GM12878 (cell line): ENCODE results near the gene LMAN1L. TPM values are rescaled to one million over a fixed set of nuclear protein-coding genes. Genes with fewer than 3 reads are reported as not detected.

Experiments used
- ATAC-seq: fragments of 200-7000 bp; cut with Tn5 transposase; 3 replicates; pipeline ENCODE4 v1.9.1; 2020; ENCODE audit warnings: mild to moderate bottlenecking, moderate library complexity
- BruUV-seq: library from RNA; stranded (reverse); fragments of 400-500 nt; replicated peaks from 2 replicates; lab custom pipeline; 2021; lab: Mats Ljungman, UMichigan
- CTCF ChIA-PET: fragments of 300-600 bp; sonication (Branson Sonifier 250); formaldehyde crosslinking; extraction: SDS; loops from one replicate; lab custom pipeline; 2021; ENCODE audit warnings: inconsistent platforms; lab: Yijun Ruan, JAX
- POLR2A ChIA-PET: fragments of 350-600 bp; formaldehyde crosslinking; extraction: SDS; loops from one replicate; lab custom pipeline; 2021; ENCODE audit warnings: inconsistent platforms; lab: Charles Lee
- RAD21 ChIA-PET: fragments of 300-600 bp; sonication (Branson Sonifier 250); formaldehyde crosslinking; loops from one replicate; lab custom pipeline; 2023; ENCODE audit warnings: antibody characterized with exemption; ENCODE audit not compliant: unreplicated experiment; lab: Charles Lee
- SMC1A ChIA-PET: fragments of 300-600 bp; sonication (Branson Sonifier 250); formaldehyde crosslinking; loops from one replicate; lab custom pipeline; 2023; ENCODE audit not compliant: unreplicated experiment, uncharacterized antibody; lab: Charles Lee
- DNase-seq: peaks from one replicate; pipeline ENCODE4 v3.0.0-alpha.2; 2011; ENCODE audit warnings: low read depth, low spot score
- FAIRE-seq: peaks from 3 replicates; lab custom pipeline; 2011; peaks lifted over from hg19 to GRCh38; lab: Jason Lieb, UNC
- H2AFZ ChIP-seq: 2 replicates; pipeline ENCODE4 v1.6.0; 2011; ENCODE audit warnings: low read depth, low read length, control low read depth; ENCODE audit not compliant: control insufficient read depth
- H3K27ac ChIP-seq: 2 replicates; pipeline ENCODE4 v1.5.1; 2011; ENCODE audit warnings: control low read depth; ENCODE audit not compliant: control insufficient read depth, insufficient read depth
- H3K27me3 ChIP-seq, 2 experiments: replicated peaks in 1 of 2; 2 replicates each; pipeline versions ENCODE4 v1.6.0 to v1.6.1; 2011; ENCODE audit warnings: low read length in 1 of 2; ENCODE audit not compliant: control insufficient read depth in 2 of 2, insufficient read depth in 2 of 2
- H3K36me3 ChIP-seq, 2 experiments: 2 replicates each; pipeline ENCODE4 v1.5.1; 2011; ENCODE audit warnings: low read length in 1 of 2; ENCODE audit not compliant: control insufficient read depth in 2 of 2, insufficient read depth in 2 of 2
- H3K4me1 ChIP-seq: 2 replicates; pipeline ENCODE4 v1.6.1; 2011; ENCODE audit warnings: mild to moderate bottlenecking, low read length, moderate library complexity, mixed read lengths; ENCODE audit not compliant: control insufficient read depth, insufficient read depth
- H3K4me2 ChIP-seq: 2 replicates; pipeline ENCODE4 v1.6.0; 2011; ENCODE audit warnings: control low read depth; ENCODE audit not compliant: control insufficient read depth, insufficient read depth
- H3K4me3 ChIP-seq: fragments of 200-600 bp; sonication (generic); 2 replicates; pipeline ENCODE4 v1.5.1; 2016
- H3K79me2 ChIP-seq: 2 replicates; pipeline ENCODE4 v1.6.0; 2011; ENCODE audit warnings: low read length; ENCODE audit not compliant: control insufficient read depth, insufficient read depth
- H3K9ac ChIP-seq: 2 replicates; pipeline ENCODE4 v1.8.0; 2011; ENCODE audit warnings: low read length, control low read depth, mixed read lengths; ENCODE audit not compliant: control insufficient read depth, insufficient read depth
- H3K9me3 ChIP-seq: replicated peaks from 3 replicates; pipeline ENCODE4 v1.5.1; 2011; ENCODE audit warnings: mild to moderate bottlenecking, low read length; ENCODE audit not compliant: control insufficient read depth, insufficient read depth
- H4K20me1 ChIP-seq: 2 replicates; pipeline ENCODE4 v1.6.0; 2011; ENCODE audit not compliant: control insufficient read depth, insufficient read depth
- BMI1 ChIP-seq: fragments of 450-650 bp; IDR thresholded peaks from 2 replicates; pipeline ENCODE4 v1.6.1; 2016; ENCODE audit warnings: mild to moderate bottlenecking, moderate library complexity, borderline replicate concordance
- BRCA1 ChIP-seq: IDR thresholded peaks from 2 replicates; pipeline ENCODE4 v1.6.1; 2011; ENCODE audit warnings: low read depth, low read length, improper control_type of control experiment
- CBFB ChIP-seq: IDR thresholded peaks from 2 replicates; pipeline ENCODE4 v1.6.1; 2016; ENCODE audit warnings: antibody characterized with exemption, low read depth
- MTA2 ChIP-seq: fragments of 450-650 bp; IDR thresholded peaks from 2 replicates; pipeline ENCODE4 v1.6.1; 2016; ENCODE audit warnings: low read depth, mild to moderate bottlenecking, moderate library complexity
- MYB ChIP-seq: fragments of 150-350 bp; IDR thresholded peaks from 2 replicates; pipeline ENCODE4 v1.6.1; 2014; ENCODE audit warnings: mild to moderate bottlenecking, low read depth, low read length, borderline replicate concordance
- MYC ChIP-seq: IDR thresholded peaks from 2 replicates; pipeline ENCODE4 v1.6.1; 2011; ENCODE audit warnings: mild to moderate bottlenecking, low read length, moderate library complexity, inconsistent platforms; ENCODE audit not compliant: insufficient read depth, insufficient replicate concordance, insufficient read length, severe bottlenecking
- REST ChIP-seq: IDR thresholded peaks from 2 replicates; pipeline ENCODE4 v1.6.1; 2012; ENCODE audit warnings: mild to moderate bottlenecking, low read depth, low read length
- SMAD5 ChIP-seq: IDR thresholded peaks from 2 replicates; pipeline ENCODE4 v1.6.1; 2016; ENCODE audit warnings: antibody characterized with exemption, low read depth
- SUZ12 ChIP-seq: fragments of 200-600 bp; sonication (generic); IDR thresholded peaks from one replicate; pipeline ENCODE4 v1.6.1; 2018; ENCODE audit warnings: antibody characterized with exemption, mild to moderate bottlenecking; ENCODE audit not compliant: unreplicated experiment
- WGBS: methylation state at CpG from one replicate; pipeline ENCODE4 v1.1.6; 2016; ENCODE audit warnings: low lambda C conversion rate; ENCODE audit not compliant: insufficient replicate concordance, insufficient coverage; ENCODE audit errors: missing lambda C conversion rate; 5-methylcytosine and 5-hydroxymethylcytosine counted together
- in situ Hi-C: fragments of 300-500 bp; cut with MboI; formaldehyde crosslinking; loops from 9 replicates; pipeline ENCODE4 v1.14.3; 2018; ENCODE audit warnings: mixed read lengths
- intact Hi-C: fragments of 100-400 bp; cut with micrococcal nuclease; formaldehyde crosslinking; loops from one replicate; pipeline ENCODE4 v1.14.2; 2022; ENCODE audit not compliant: unreplicated experiment
- polyA plus RNA-seq, 11 experiments: library from polyadenylated mRNA; depleted of rRNA in 4 of 11; unstranded in 6 of 11; stranded (reverse) in 5 of 11; fragments of >200 nt; fragmentation: Nextera tagmentation in 4 of 11; fragmentation: Illumina TruSeq in 1 of 11; extraction: Ambion mirVana in 4 of 11; extraction: Trizol in 1 of 11; gene quantifications; 1 replicate in 1 of 11; 2 replicates in 10 of 11; pipeline versions ENCODE4 v1.2.1 to v1.2.3, GENCODE V29; 2011 to 2016; ENCODE audit warnings: inconsistent platforms in 2 of 11, missing spikeins in 2 of 11, low read depth in 1 of 11
- total RNA-seq, 4 experiments: library from RNA; depleted of rRNA in 3 of 4; stranded (reverse); fragments of >200 nt in 3 of 4; fragmentation: Illumina TruSeq in 1 of 4; extraction: Trizol in 1 of 4; gene quantifications; 2 replicates each; pipeline versions ENCODE4 v1.2.1 to v1.2.3, GENCODE V29; 2013 to 2021
- TF ChIP-seq, protein P1 (sequence below): IDR thresholded peaks from 2 replicates; pipeline ENCODE4 v1.6.1; 2011; ENCODE audit warnings: low read depth, low read length, improper control_type of control experiment, borderline replicate concordance
- TF ChIP-seq, protein P2 (sequence below): fragments of 450-650 bp; IDR thresholded peaks from 2 replicates; pipeline ENCODE4 v1.6.1; 2018; ENCODE audit warnings: mild to moderate bottlenecking, low read depth, moderate library complexity; ENCODE audit not compliant: partially characterized antibody
- TF ChIP-seq, protein P3 (sequence below): fragments of 450-650 bp; formaldehyde crosslinking; IDR thresholded peaks from 2 replicates; pipeline ENCODE4 v1.5.0; 2022; ENCODE audit warnings: mild to moderate bottlenecking, missing genetic modification characterization

LMAN1L gene
- total and polyA plus RNA-seq, 10 of the 15 experiments (the other 5 are each of a cell fraction or from before 2014, with no cell fraction given), result not detected

DNA sequence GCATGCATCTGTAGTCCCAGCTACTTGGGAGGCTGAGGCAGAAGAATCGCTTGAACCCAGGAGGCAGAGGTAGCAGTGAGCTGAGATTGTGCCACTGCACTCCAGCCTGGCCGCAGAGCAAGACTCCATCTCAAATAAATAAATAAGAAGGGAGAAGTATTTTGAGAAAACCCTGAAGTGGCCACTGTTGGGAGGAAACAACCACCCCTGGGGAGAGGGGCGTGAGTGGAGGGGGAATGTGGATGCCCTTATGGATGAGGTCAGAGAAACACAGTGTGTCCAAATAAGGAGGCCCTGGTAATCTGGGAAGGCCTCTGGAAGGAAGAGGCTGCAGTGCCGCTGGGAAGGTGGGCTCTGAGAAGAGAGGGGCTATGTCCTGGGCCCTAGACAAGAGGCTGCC is 9.6 kb downstream of the LMAN1L start:
- peaks cover 0 to 10% of the 10 kb centered on the region in 2 experiments; a peak in 3 of 4 replicates for H3K27me3 ChIP-seq
- POLR2A ChIA-PET, result no interaction called here
- H3K4me3 ChIP-seq, result no peak overlapping the region
- DNase-seq (no peak), FAIRE-seq (no peak), ATAC-seq (no peak)
- in situ Hi-C loops, result no loop called here
- SMC1A ChIA-PET, result no interaction called here
- no peak overlapping the region for H2AFZ ChIP-seq
- no peaks in the 10 kb centered on the region for H3K36me3 ChIP-seq
- RAD21 ChIA-PET, result no interaction called here
- peaks cover 16% of the 10 kb centered on the region for H3K4me1 ChIP-seq
- H3K27ac ChIP-seq, result no peak overlapping the region
- 64% methylated on average over 4 of the region's 4 CpGs for WGBS
- intact Hi-C loops, result no loop called here
- H4K20me1 ChIP-seq, result no peaks in the 10 kb centered on the region
- H3K9me3 ChIP-seq, result no peaks in the 10 kb centered on the region
- H3K4me2 ChIP-seq, result no peak overlapping the region
- no TSS peak for BruUV-seq
- no peak overlapping the region for H3K9ac ChIP-seq
- TF ChIP-seq BRCA1, result no peak
- no peak for TF ChIP-seq REST
- TF ChIP-seq, protein P1, sequence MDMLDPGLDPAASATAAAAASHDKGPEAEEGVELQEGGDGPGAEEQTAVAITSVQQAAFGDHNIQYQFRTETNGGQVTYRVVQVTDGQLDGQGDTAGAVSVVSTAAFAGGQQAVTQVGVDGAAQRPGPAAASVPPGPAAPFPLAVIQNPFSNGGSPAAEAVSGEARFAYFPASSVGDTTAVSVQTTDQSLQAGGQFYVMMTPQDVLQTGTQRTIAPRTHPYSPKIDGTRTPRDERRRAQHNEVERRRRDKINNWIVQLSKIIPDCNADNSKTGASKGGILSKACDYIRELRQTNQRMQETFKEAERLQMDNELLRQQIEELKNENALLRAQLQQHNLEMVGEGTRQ, result no peak
- TF ChIP-seq SMAD5, result no peak
- TF ChIP-seq, protein P2, sequence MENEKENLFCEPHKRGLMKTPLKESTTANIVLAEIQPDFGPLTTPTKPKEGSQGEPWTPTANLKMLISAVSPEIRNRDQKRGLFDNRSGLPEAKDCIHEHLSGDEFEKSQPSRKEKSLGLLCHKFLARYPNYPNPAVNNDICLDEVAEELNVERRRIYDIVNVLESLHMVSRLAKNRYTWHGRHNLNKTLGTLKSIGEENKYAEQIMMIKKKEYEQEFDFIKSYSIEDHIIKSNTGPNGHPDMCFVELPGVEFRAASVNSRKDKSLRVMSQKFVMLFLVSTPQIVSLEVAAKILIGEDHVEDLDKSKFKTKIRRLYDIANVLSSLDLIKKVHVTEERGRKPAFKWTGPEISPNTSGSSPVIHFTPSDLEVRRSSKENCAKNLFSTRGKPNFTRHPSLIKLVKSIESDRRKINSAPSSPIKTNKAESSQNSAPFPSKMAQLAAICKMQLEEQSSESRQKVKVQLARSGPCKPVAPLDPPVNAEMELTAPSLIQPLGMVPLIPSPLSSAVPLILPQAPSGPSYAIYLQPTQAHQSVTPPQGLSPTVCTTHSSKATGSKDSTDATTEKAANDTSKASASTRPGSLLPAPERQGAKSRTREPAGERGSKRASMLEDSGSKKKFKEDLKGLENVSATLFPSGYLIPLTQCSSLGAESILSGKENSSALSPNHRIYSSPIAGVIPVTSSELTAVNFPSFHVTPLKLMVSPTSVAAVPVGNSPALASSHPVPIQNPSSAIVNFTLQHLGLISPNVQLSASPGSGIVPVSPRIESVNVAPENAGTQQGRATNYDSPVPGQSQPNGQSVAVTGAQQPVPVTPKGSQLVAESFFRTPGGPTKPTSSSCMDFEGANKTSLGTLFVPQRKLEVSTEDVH, result no peak
- TF ChIP-seq MYB, result no peak
- TF ChIP-seq MTA2, result no peak
- TF ChIP-seq, protein P3, sequence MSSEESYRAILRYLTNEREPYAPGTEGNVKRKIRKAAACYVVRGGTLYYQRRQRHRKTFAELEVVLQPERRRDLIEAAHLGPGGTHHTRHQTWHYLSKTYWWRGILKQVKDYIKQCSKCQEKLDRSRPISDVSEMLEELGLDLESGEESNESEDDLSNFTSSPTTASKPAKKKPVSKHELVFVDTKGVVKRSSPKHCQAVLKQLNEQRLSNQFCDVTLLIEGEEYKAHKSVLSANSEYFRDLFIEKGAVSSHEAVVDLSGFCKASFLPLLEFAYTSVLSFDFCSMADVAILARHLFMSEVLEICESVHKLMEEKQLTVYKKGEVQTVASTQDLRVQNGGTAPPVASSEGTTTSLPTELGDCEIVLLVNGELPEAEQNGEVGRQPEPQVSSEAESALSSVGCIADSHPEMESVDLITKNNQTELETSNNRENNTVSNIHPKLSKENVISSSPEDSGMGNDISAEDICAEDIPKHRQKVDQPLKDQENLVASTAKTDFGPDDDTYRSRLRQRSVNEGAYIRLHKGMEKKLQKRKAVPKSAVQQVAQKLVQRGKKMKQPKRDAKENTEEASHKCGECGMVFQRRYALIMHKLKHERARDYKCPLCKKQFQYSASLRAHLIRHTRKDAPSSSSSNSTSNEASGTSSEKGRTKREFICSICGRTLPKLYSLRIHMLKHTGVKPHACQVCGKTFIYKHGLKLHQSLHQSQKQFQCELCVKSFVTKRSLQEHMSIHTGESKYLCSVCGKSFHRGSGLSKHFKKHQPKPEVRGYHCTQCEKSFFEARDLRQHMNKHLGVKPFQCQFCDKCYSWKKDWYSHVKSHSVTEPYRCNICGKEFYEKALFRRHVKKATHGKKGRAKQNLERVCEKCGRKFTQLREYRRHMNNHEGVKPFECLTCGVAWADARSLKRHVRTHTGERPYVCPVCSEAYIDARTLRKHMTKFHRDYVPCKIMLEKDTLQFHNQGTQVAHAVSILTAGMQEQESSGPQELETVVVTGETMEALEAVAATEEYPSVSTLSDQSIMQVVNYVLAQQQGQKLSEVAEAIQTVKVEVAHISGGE, result no peak
- TF ChIP-seq BMI1, result no peak
- no peak for TF ChIP-seq SUZ12
- TF ChIP-seq MYC, result no peak
- no peak for TF ChIP-seq CBFB
- CTCF ChIA-PET, result interaction anchor here (1.2 to 2.3 kb wide), 6 partner anchors 13 to 187 kb away, joined by 3 to 12 read pairs (median 3); no protein-coding TSS in a partner anchor
- no peaks in the 10 kb centered on the region for H3K79me2 ChIP-seq
